H1 (cell line): ENCODE measurements around the gene LY6G5C. TPM values are rescaled to one million over a fixed set of nuclear protein-coding genes. Genes with fewer than 3 reads are reported as not detected.

Experiments
- CTCF ChIA-PET: fragments of 300-600 bp; sonication (Branson Sonifier 250); formaldehyde crosslinking; loops from one replicate; lab custom pipeline; 2021; ENCODE audit not compliant: partially characterized antibody; lab: Charles Lee
- POLR2A ChIA-PET: fragments of 300-600 bp; sonication (Branson Sonifier 250); formaldehyde crosslinking; loops from one replicate; lab custom pipeline; 2021; ENCODE audit warnings: inconsistent platforms; ENCODE audit not compliant: partially characterized antibody; lab: Charles Lee
- DNase-seq, 2 experiments: peaks; one replicate each; pipeline versions ENCODE4 v3.0.0 to v3.0.0-alpha.2; 2010 to 2022; ENCODE audit warnings: low spot score in 2 of 2, low read depth in 1 of 2, mixed read lengths in 1 of 2
- FAIRE-seq: peaks from 2 replicates; lab custom pipeline; 2011; peaks lifted over from hg19 to GRCh38; lab: Jason Lieb, UNC
- H2AFZ ChIP-seq: 2 replicates; pipeline ENCODE4 v1.8.1; 2012; ENCODE audit warnings: low read length, inconsistent platforms
- H2AK5ac ChIP-seq: 2 replicates; pipeline ENCODE4 v1.6.1; 2013; ENCODE audit warnings: low read depth, low read length
- H2BK120ac ChIP-seq: replicated peaks from 2 replicates; pipeline ENCODE3; 2013; ENCODE audit warnings: low read depth, low read length, inconsistent platforms
- H2BK12ac ChIP-seq: 2 replicates; pipeline ENCODE4 v1.6.1; 2013; ENCODE audit warnings: low read depth, low read length
- H2BK15ac ChIP-seq: 2 replicates; pipeline ENCODE4 v1.6.1; 2013; ENCODE audit warnings: low read length
- H2BK20ac ChIP-seq: 2 replicates; pipeline ENCODE4 v1.6.1; 2013; ENCODE audit warnings: low read length
- H2BK5ac ChIP-seq: 2 replicates; pipeline ENCODE4 v1.6.1; 2013; ENCODE audit warnings: low read depth, low read length
- H3K14ac ChIP-seq: 2 replicates; pipeline ENCODE4 v1.6.1; 2013; ENCODE audit warnings: inconsistent platforms; ENCODE audit not compliant: insufficient read length
- H3K18ac ChIP-seq: 2 replicates; pipeline ENCODE4 v1.6.1; 2013; ENCODE audit warnings: low read length; ENCODE audit errors: extremely low read depth
- H3K23ac ChIP-seq: 2 replicates; pipeline ENCODE4 v1.6.1; 2013; ENCODE audit warnings: inconsistent platforms; ENCODE audit not compliant: insufficient read length
- H3K23me2 ChIP-seq: 2 replicates; pipeline ENCODE4 v1.6.1; 2013; ENCODE audit warnings: low read depth, low read length
- H3K27ac ChIP-seq: 2 replicates; pipeline ENCODE4 v1.6.1; 2011; ENCODE audit warnings: low read depth, low read length, inconsistent platforms
- H3K27me3 ChIP-seq, 4 experiments: replicated peaks in 1 of 4; 1 replicate in 1 of 4; 2 replicates in 3 of 4; pipeline versions ENCODE4 v1.6.1 to v1.8.1; 2011 to 2013; ENCODE audit warnings: low read length in 3 of 4, mild to moderate bottlenecking in 3 of 4, inconsistent platforms in 2 of 4, mixed read lengths in 2 of 4, moderate library complexity in 1 of 4; ENCODE audit not compliant: control insufficient read depth in 3 of 4, insufficient read depth in 3 of 4; ENCODE audit errors: extremely low read depth in 1 of 4
- H3K36me3 ChIP-seq, 4 experiments: 2 replicates each; pipeline versions ENCODE4 v1.6.1 to v1.8.1; 2011 to 2013; ENCODE audit warnings: mild to moderate bottlenecking in 4 of 4, low read length in 3 of 4, moderate library complexity in 2 of 4, control low read depth in 1 of 4, inconsistent platforms in 1 of 4; ENCODE audit not compliant: insufficient read depth in 4 of 4, control insufficient read depth in 2 of 4
- H3K4ac ChIP-seq: replicated peaks from 2 replicates; pipeline ENCODE3; 2013; ENCODE audit warnings: low read length, low read depth, mixed read lengths, inconsistent platforms; ENCODE audit not compliant: insufficient read length
- H3K4me1 ChIP-seq, 4 experiments: replicated peaks in 1 of 4; 1 replicate in 1 of 4; 2 replicates in 3 of 4; pipeline versions ENCODE4 v1.6.1 to v1.8.1; 2011 to 2013; ENCODE audit warnings: low read length in 3 of 4, inconsistent platforms in 2 of 4, mixed read lengths in 1 of 4; ENCODE audit not compliant: insufficient read depth in 4 of 4, control insufficient read depth in 3 of 4
- H3K4me2 ChIP-seq, 2 experiments: 2 replicates each; pipeline versions ENCODE4 v1.6.1 to v1.8.1; 2011 to 2013; ENCODE audit warnings: low read depth in 2 of 2, low read length in 2 of 2, control low read depth in 1 of 2, inconsistent platforms in 1 of 2, mild to moderate bottlenecking in 1 of 2; ENCODE audit not compliant: insufficient read depth in 1 of 2
- H3K4me3 ChIP-seq, 4 experiments: fragments of 200-600, 300-600 bp in 1 of 4; sonication (generic), shearing (Covaris generic), sonication (Bioruptor Twin) in 1 of 4; 2 replicates each; pipeline versions ENCODE4 v1.5.1 to v1.8.1; 2011 to 2016; ENCODE audit warnings: low read length in 4 of 4, low read depth in 3 of 4, control low read depth in 2 of 4, inconsistent platforms in 2 of 4, mild to moderate bottlenecking in 2 of 4, mixed read lengths in 1 of 4, moderate library complexity in 1 of 4; ENCODE audit not compliant: insufficient read depth in 2 of 4; ENCODE audit errors: extremely low read depth in 1 of 4
- H3K56ac ChIP-seq: replicated peaks from 2 replicates; pipeline ENCODE3; 2013; ENCODE audit warnings: low read depth, mild to moderate bottlenecking, mixed read lengths, low read length, inconsistent platforms; ENCODE audit not compliant: insufficient read length
- H3K79me1 ChIP-seq: 2 replicates; pipeline ENCODE4 v1.6.1; 2013; ENCODE audit warnings: low read depth, low read length, control low read depth
- H3K79me2 ChIP-seq, 2 experiments: 2 replicates each; pipeline versions ENCODE4 v1.6.1 to v1.8.1; 2012 to 2013; ENCODE audit warnings: low read length in 2 of 2, mild to moderate bottlenecking in 2 of 2, inconsistent platforms in 1 of 2; ENCODE audit not compliant: insufficient read depth in 2 of 2, control insufficient read depth in 1 of 2
- H3K9ac ChIP-seq, 4 experiments: replicated peaks in 1 of 4; 1 replicate in 1 of 4; 2 replicates in 3 of 4; pipeline versions ENCODE4 v1.6.1 to v1.8.1; 2011 to 2013; ENCODE audit warnings: low read depth in 3 of 4, low read length in 3 of 4, control low read depth in 2 of 4, mild to moderate bottlenecking in 2 of 4, moderate library complexity in 2 of 4, inconsistent platforms in 1 of 4; ENCODE audit errors: extremely low read depth in 1 of 4
- H3K9me3 ChIP-seq, 2 experiments: 2 replicates each; pipeline versions ENCODE4 v1.6.1 to v1.8.1; 2012 to 2013; ENCODE audit warnings: mild to moderate bottlenecking in 2 of 2, moderate library complexity in 2 of 2, control low read depth in 1 of 2, inconsistent platforms in 1 of 2, low read depth in 1 of 2, low read length in 1 of 2, mixed read lengths in 1 of 2; ENCODE audit not compliant: insufficient read depth in 2 of 2
- H4K20me1 ChIP-seq, 2 experiments: replicated peaks in 1 of 2; 2 replicates each; pipeline versions ENCODE3 to v1.8.1; 2011 to 2013; ENCODE audit warnings: inconsistent platforms in 2 of 2, low read length in 2 of 2, mild to moderate bottlenecking in 1 of 2; ENCODE audit not compliant: insufficient read depth in 2 of 2, control insufficient read depth in 1 of 2
- H4K5ac ChIP-seq: 2 replicates; pipeline ENCODE4 v1.6.1; 2013; ENCODE audit warnings: low read length, low read depth, mixed read lengths, inconsistent platforms; ENCODE audit not compliant: insufficient read length
- H4K8ac ChIP-seq: 2 replicates; pipeline ENCODE4 v1.8.0; 2013; ENCODE audit warnings: mild to moderate bottlenecking, moderate library complexity, low read length, inconsistent platforms; ENCODE audit not compliant: insufficient read depth; ENCODE audit errors: extremely low read depth
- H4K91ac ChIP-seq: replicated peaks from 2 replicates; pipeline ENCODE3; 2013; ENCODE audit warnings: low read length, mixed read lengths, inconsistent platforms; ENCODE audit not compliant: insufficient read length
- BCL11A ChIP-seq, 2 experiments: IDR thresholded peaks; one replicate each; pipeline ENCODE4 v1.6.1; 2011; ENCODE audit warnings: low read depth in 2 of 2, low read length in 2 of 2, mild to moderate bottlenecking in 2 of 2
- CBX5 ChIP-seq: fragments of 300-800, 300-1000 bp; sonication (generic); IDR thresholded peaks from 2 replicates; pipeline ENCODE4 v1.7.1; 2016; ENCODE audit warnings: antibody characterized with exemption, low read length, low read depth
- GTF2F1 ChIP-seq: IDR thresholded peaks from 2 replicates; pipeline ENCODE4 v1.6.1; 2012; ENCODE audit warnings: low read depth, low read length, improper control_type of control experiment, borderline replicate concordance
- HDAC2 ChIP-seq, 2 experiments: fragments of 300-600 bp in 1 of 2; sonication (generic) in 1 of 2; IDR thresholded peaks; 2 replicates each; pipeline ENCODE4 v1.6.1; 2011 to 2012; ENCODE audit warnings: low read depth in 2 of 2, low read length in 2 of 2, mild to moderate bottlenecking in 2 of 2, moderate library complexity in 2 of 2, borderline replicate concordance in 1 of 2, inconsistent platforms in 1 of 2
- POLR2A ChIP-seq, 2 experiments: IDR thresholded peaks; 1 replicate in 1 of 2; 2 replicates in 1 of 2; pipeline ENCODE4 v1.6.1; 2011; ENCODE audit warnings: low read depth in 2 of 2, low read length in 2 of 2, mild to moderate bottlenecking in 2 of 2; ENCODE audit errors: control extremely low read depth in 1 of 2
- ZNF274 ChIP-seq: IDR thresholded peaks from 2 replicates; pipeline ENCODE4 v1.7.0; 2012; ENCODE audit warnings: low read length, borderline replicate concordance; ENCODE audit errors: extremely low read depth
- WGBS, 2 experiments: shearing (Covaris generic) in 1 of 2; methylation state at CpG; one replicate each; pipeline versions ENCODE4 v1.1.6 to v1.1.7; 2013 to 2015; ENCODE audit warnings: low lambda C conversion rate in 2 of 2, mixed read lengths in 2 of 2, inconsistent platforms in 1 of 2, low coverage in 1 of 2, missing lambda C conversion rate in 1 of 2; ENCODE audit not compliant: insufficient replicate concordance in 2 of 2, insufficient coverage in 1 of 2, insufficient read length in 1 of 2; ENCODE audit errors: extremely low coverage in 1 of 2, missing lambda C conversion rate in 1 of 2; 5-methylcytosine and 5-hydroxymethylcytosine counted together
- polyA plus RNA-seq, 7 experiments: library from polyadenylated mRNA; depleted of rRNA in 3 of 7; stranded (reverse) in 5 of 7; unstranded in 2 of 7; fragments of >200 nt in 5 of 7; fragments of 200-250 nt in 2 of 7; gene quantifications; 1 replicate in 5 of 7; 2 replicates in 1 of 7; 4 replicates in 1 of 7; pipeline versions ENCODE4 v1.2.1 to v1.2.3, GENCODE V29; 2011 to 2013; ENCODE audit warnings: missing spikeins in 2 of 7, mixed read lengths in 2 of 7
- total RNA-seq: library from RNA; stranded (reverse); fragmentation: NEBNext Ultra II Directional; extraction: Animal tissue kit (Norgen Biotek cat#: 25700); gene quantifications from 2 replicates; pipeline ENCODE4 v1.2.1, GENCODE V29; 2021

The LY6G5C gene
- total and polyA plus RNA-seq, 2 of the 8 experiments (the other 6 are each of a cell fraction or from before 2014, with no cell fraction given): 1.1 to 1.8 TPM

- H2BK120ac ChIP-seq: no peak overlapping the region
- H3K9me3 ChIP-seq: no peaks in the 10 kb centered on the region
- no peak overlapping the region for H3K4me2 ChIP-seq
- no peak overlapping the region for H3K18ac ChIP-seq
- no peak overlapping the region for H3K56ac ChIP-seq
- H3K4me1 ChIP-seq: peaks cover 2 to 19% (median 17%) of the 10 kb centered on the region in 4 experiments
- H2AFZ ChIP-seq: no peak overlapping the region
- H4K91ac ChIP-seq: peak overlapping the region; percentile 60
- H2BK15ac ChIP-seq: 0 out of 2 replicates have a peak overlapping the region, but pooled peaks have one; percentile 8
- no peak overlapping the region for H3K9ac ChIP-seq
- 86% methylated on average over 5 of the region's 5 CpGs; no CpG with 5 or more reads in 1 of the 2 experiments for WGBS, 2 experiments
- no peaks in the 10 kb centered on the region for H3K27me3 ChIP-seq
- H2BK20ac ChIP-seq: no peak overlapping the region; the same call in 1 of the 2 replicates
- ChIA-PET POLR2A (interaction anchor here (0.6 to 3.5 kb wide), 5 partner anchors 9 to 549 kb away, joined by 3 to 10 read pairs (median 6); partner anchors contain the start of gene MSH5), CTCF (interaction anchor here (1.2 to 3.7 kb wide), 3 partner anchors 9 to 43 kb away, joined by 3 to 18 read pairs (median 4); no protein-coding TSS in a partner anchor)
- H3K4ac ChIP-seq: no peak overlapping the region
- no peak for FAIRE-seq
- no peaks in the 10 kb centered on the region for H4K20me1 ChIP-seq
- H3K79me2 ChIP-seq: no peaks in the 10 kb centered on the region
- no peak overlapping the region for H2BK5ac ChIP-seq
- no peak overlapping the region for H4K8ac ChIP-seq
- H3K27ac ChIP-seq: no peak overlapping the region
- H3K14ac ChIP-seq: no peak overlapping the region
- no peak for TF ChIP-seq BCL11A (IDR thresholded peaks at IDR 0.05; ENCODE audit: low read depth in 2 of 2, low read length in 2 of 2)
- no peak for TF ChIP-seq GTF2F1
- TF ChIP-seq POLR2A (IDR thresholded peaks at IDR 0.05; ENCODE audit: control extremely low read depth in 1 of 2, low read depth in 2 of 2, low read length in 2 of 2): no peak
- no peak for TF ChIP-seq CBX5
- no peak for TF ChIP-seq HDAC2 (IDR thresholded peaks at IDR 0.05; ENCODE audit: borderline replicate concordance in 1 of 2, low read depth in 2 of 2, low read length in 2 of 2)
- TF ChIP-seq ZNF274: no peak
- H2AK5ac ChIP-seq: no peak overlapping the region
- H3K36me3 ChIP-seq: no peaks in the 10 kb centered on the region
- no peak overlapping the region for H3K23ac ChIP-seq
- H4K5ac ChIP-seq: no peak overlapping the region
- DNase-seq: no peak
- H3K79me1 ChIP-seq: no peaks in the 10 kb centered on the region
- no peak overlapping the region for H3K4me3 ChIP-seq
- no peaks in the 10 kb centered on the region for H3K23me2 ChIP-seq
- peak overlapping the region; percentile 81; the same call in 1 of the 2 replicates for H2BK12ac ChIP-seq
Observed at GRCh38 chr6:31720196-31720770, 39.4 kb upstream of the LY6G5C start.
